AG09309 (cell line): ENCODE measurements around the gene MAP4K1.

Experiments used
- DNase-seq: peaks from one replicate; pipeline ENCODE4 v3.0.0-alpha.2; 2010; ENCODE audit warnings: low read depth
- H3K4me3 ChIP-seq: 2 replicates; pipeline ENCODE4 v1.5.1; 2011; ENCODE audit warnings: mild to moderate bottlenecking, low read depth, low read length, moderate library complexity; ENCODE audit not compliant: control insufficient read depth
- TF ChIP-seq, protein P1 (sequence below): IDR thresholded peaks from 2 replicates; pipeline ENCODE4 v1.5.1; 2011; ENCODE audit warnings: mild to moderate bottlenecking, low read depth, low read length, inconsistent platforms; ENCODE audit not compliant: insufficient read depth, control insufficient read depth; ENCODE audit errors: missing control alignments

The MAP4K1 gene

DNA sequence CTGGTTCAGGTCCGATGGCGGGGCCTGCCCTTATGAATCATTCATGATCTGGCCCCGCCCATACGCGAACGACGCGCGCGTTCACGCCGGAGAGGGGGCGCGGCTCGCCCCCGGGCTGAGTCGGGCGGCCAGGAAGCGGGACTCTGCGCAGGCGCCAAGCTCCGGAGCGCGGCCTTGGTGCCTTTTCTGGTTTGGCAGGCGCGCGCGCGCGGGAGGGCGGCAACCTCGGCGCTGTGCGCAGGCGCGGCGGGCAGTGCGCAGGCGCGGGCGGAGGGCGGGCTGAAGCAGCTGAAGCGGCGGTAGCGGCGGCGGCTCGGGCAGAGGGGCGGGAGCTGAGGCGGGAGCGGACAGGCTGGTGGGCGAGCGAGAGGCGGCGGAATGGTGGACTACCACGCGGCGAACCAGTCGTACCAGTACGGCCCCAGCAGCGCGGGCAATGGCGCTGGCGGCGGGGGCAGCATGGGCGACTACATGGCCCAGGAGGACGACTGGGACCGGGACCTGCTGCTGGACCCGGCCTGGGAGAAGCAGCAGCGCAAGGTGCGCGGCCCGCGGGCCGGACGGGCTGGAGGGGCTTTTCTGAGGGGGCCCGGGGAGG, 29.7 kb upstream of the MAP4K1 start, which contains the start of gene ACTN4:
Gene ACTN4, plus strand, starts transcription at position 282 of the 598 bp plus-strand sequence. Its CDS starts 97 bp downstream, at position 379.
- H3K4me3 ChIP-seq: peak within 1 kb of the TSS; percentile 91
- no peak for DNase-seq
- TF ChIP-seq, protein P1, sequence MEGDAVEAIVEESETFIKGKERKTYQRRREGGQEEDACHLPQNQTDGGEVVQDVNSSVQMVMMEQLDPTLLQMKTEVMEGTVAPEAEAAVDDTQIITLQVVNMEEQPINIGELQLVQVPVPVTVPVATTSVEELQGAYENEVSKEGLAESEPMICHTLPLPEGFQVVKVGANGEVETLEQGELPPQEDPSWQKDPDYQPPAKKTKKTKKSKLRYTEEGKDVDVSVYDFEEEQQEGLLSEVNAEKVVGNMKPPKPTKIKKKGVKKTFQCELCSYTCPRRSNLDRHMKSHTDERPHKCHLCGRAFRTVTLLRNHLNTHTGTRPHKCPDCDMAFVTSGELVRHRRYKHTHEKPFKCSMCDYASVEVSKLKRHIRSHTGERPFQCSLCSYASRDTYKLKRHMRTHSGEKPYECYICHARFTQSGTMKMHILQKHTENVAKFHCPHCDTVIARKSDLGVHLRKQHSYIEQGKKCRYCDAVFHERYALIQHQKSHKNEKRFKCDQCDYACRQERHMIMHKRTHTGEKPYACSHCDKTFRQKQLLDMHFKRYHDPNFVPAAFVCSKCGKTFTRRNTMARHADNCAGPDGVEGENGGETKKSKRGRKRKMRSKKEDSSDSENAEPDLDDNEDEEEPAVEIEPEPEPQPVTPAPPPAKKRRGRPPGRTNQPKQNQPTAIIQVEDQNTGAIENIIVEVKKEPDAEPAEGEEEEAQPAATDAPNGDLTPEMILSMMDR: no peak

DNA sequence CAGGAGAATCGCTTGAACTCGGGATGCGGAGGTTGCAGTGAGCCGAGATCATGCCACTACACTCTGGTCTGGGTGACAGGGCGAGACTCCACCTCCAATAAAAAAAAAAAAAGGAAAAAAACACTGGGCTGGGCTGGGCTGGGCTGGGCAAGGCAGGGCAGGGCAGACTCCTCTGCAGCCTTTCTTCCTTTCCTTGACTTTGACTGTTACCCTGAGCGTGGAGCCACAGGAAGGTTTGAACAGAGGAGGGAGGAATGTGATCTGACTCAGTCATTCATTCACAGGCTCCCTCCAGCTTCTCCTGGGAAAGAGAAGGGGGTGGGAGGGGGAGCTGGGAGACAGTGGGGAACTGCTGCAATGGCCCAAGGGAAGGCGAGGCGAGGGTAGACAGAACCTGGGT, 27.0 kb upstream of the MAP4K1 start:
- TF ChIP-seq, protein P1: no peak
- no peak for DNase-seq
- no peak overlapping the region for H3K4me3 ChIP-seq

DNA sequence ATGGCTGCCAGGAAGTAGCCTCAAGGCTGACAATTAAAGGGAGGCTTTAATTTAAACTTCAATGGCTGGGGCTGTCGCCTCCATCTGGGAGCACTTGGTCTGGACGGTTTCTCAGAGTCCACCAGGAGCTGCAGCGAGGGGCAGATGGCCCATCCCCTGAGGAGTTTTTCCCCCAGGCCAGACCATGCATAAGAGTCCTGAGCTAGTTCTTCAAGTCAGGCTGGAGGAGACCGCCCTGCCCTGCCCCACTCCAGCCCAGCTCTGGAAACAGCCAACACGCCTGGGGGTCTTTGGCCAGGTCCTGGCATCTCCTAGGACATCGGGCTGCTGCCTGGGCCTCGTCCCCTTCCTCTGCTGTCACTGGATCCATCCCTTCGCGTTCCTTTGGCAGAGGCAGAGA, 24.4 kb upstream of the MAP4K1 start:
- no peak for DNase-seq
- no peak overlapping the region for H3K4me3 ChIP-seq
- TF ChIP-seq, protein P1: no peak

DNA sequence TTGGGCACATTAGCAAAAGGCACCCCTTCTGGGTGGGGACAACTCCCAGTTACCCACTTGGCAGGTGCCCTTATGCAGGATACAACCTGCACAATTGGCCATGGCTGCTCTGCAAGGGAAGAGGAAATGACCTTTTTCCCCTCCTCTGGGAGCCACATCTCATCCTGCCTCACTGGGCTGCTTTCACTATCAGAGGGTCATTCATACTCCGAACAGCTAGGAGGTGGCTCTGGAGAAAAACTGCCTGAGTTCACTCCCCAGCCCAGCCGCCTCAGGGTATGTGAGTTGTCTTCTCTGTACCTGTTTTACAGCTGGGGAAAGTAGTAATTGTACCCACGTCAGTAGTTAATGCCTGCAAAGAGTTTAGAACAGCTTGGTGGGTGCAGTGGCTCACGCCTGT, 22.6 kb upstream of the MAP4K1 start:
- no peak for DNase-seq
- TF ChIP-seq, protein P1: no peak
- no peak overlapping the region for H3K4me3 ChIP-seq

DNA sequence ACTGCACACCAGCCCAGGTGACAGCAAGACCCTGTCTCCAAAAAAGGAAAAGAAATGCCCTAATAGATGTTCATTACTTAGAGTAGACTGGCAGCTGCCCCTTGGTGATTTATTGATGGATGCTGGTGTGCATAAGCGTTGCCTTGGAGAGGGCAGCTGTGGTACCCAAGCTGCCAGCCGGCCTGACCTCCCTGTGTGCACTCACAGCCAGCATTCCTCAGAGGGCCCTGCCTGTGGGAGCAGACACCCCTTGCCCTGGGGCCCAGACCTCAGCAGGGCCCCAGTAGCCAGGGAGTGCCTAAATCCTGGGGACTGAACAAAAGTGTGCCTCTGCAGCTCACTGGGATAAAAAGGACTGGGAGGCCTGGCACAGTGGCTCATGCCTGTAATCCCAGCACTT, 21.9 kb upstream of the MAP4K1 start:
- DNase-seq: no peak
- no peak overlapping the region for H3K4me3 ChIP-seq
- TF ChIP-seq, protein P1: no peak

DNA sequence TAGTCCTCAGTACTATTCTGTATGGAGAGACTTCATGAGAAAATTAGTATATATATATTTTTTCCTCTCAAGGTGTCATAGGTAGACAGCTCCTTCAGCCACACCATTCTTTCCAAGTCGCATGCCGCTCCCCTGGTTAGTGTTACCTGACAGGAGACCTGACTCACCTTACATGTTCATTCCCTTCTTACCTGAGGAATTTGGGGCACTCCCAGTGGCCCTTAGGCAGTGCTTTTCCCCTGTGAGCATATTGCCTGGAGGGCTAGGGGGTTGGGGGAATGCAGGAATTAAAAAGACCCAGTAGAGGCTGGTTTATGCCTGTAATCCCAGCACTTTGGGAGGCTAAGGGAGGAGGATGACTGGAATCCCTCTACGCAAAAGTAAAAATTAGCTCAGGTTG, 20.7 kb upstream of the MAP4K1 start:
- no peak overlapping the region for H3K4me3 ChIP-seq
- no peak for DNase-seq
- TF ChIP-seq, protein P1: no peak
